Smooth muscle cell of the umbilical artery (primary cell): ENCODE results near the gene CCDC121. TPM values are rescaled to one million over a fixed set of nuclear protein-coding genes. Genes with fewer than 3 reads are reported as not detected.

Experiments
- total RNA-seq: library from RNA; depleted of rRNA; stranded (reverse); fragments of >200 nt; gene quantifications from 2 replicates; pipeline ENCODE4 v1.2.3, GENCODE V29; 2014

The CCDC121 gene, protein sequence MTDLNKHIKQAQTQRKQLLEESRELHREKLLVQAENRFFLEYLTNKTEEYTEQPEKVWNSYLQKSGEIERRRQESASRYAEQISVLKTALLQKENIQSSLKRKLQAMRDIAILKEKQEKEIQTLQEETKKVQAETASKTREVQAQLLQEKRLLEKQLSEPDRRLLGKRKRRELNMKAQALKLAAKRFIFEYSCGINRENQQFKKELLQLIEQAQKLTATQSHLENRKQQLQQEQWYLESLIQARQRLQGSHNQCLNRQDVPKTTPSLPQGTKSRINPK
- 0.83 and 1.8 TPM in 2 replicates for total RNA-seq

DNA sequence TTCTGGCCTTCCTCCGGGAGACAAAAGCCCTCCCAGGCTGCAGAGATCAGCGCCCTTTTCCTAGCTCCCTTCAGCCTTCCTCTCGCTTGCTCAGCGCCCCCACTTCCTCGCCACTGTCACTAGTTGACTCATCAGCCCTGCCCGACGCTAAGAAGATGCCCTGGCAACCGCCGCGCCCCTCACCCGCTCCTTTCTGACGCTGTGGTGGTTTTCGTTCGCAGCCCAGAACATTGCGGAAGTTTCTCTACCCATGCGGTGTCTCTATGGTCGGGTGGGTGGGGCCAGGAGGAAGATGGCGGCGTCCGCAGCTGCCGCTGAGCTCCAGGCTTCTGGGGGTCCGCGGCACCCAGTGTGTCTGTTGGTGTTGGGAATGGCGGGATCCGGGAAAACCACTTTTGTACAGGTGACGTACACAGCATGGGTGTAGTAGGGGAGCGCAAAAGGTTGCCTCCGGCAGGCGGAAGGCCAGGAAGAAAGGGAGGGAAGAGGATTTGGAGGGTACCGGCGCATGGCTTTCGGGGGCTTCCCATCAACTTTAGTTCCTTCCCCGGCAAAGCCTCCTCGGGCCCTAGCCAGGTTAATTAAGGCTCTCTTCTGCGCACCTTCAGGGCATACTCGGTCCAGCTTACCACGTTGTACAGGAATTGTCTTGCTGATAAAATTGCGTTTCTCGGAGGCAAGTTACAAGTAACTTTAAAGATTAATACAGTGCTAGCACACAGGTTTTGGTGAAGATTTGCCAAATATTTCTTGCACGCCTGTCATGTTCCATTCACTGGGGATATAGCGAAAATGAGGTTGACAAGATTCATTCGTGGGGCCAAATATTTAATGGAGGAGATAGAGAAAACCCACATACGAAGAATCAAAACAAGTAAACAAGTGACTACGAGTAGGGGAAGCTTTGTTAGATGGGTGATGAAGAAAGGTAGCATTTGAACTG, at the start of gene CCDC121, which contains the start of gene GPN1:
TSS of gene CCDC121 (minus strand) at position 246 of the 943 bp plus-strand sequence. CDS start 1,213 bp downstream, outside the sequence.
TSS of gene GPN1 (plus strand) at position 284 of the 943 bp plus-strand sequence. CDS start at position 293, 9 bp downstream.

DNA sequence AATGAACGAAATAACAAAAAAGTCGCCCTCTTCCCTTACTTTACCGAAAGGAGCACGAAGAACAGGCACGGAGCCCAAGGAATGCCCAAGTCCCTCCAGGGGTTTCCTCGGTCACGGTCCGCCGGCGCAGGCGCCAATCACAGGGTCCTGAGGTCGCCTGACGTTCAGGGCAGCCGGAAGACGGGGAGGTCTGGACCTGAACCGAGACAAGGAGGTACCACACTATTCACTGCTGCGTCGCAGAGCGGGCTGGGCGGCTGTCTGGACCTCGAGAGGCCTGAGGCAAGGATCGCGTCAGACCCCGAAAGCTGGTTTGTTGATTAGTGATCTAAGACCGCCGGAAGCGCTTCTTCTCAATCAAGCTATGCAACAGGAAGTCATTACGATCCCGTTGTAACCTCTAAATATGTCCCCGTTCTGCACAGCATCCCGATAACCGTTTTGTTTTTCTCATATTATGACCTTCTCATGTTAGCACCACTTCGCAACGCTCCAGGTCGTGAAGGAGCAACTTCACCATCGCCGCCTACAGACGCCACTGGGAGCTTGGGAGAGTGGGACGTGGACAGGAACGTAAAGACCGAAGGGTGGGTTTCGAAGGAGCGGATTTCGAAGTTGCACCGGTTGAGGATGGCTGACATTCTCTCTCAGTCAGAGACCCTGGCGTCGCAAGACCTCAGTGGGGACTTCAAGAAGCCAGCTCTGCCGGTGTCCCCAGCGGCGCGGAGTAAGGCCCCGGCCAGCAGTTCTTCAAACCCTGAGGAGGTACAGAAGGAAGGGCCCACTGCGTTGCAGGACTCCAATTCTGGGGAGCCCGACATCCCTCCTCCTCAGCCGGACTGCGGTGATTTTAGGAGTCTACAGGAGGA, 34.7 kb upstream of the CCDC121 start, which contains the start of the genes SLC4A1AP and SUPT7L:
TSS of gene SLC4A1AP (plus strand) at position 605 of the 869 bp plus-strand sequence. CDS start at position 631, 26 bp downstream.
TSS of gene SUPT7L (minus strand) at position 330 of the 869 bp plus-strand sequence. CDS start 1,422 bp downstream, outside the sequence.

DNA sequence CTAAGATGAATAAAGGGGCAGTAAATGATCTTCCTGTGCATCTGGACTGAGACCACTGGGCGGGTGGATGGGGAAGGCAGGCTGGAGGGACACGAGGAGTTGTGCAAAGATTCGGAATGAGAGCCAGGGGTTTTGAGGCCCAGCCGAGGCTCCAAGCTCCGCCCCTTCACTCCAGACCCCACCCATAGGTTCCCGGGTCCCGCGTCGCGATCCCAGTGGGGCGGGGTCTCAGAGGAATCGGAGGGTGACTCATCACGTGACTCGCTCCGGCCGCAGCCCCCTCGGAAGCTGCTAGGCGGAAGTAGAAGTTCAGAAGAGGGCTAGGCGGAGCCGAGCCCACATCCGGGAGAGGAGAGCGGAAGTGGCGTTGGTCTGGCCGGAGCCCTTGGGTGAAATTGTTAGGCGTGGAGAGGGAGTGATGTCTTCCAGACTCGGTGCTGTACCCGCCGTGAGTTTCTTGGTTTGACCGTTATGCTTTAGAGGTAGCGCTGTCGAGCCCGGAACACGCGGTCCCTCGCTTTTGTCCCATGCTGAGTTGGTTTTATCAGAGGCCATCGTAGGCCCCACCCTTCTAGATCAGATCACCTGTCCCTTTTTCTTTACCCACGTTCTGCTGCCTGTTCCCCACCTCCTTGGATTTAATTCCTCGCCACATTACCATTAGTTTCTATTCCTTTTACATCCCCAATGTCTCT, 46.0 kb downstream of the CCDC121 start, which contains the start of gene ZNF512:
TSS of gene ZNF512 (plus strand) at position 348 of the 695 bp plus-strand sequence. CDS start at position 419, 71 bp downstream.

Other genes with a start within 250 kb of the CCDC121 start
- gene ZNF513, start 248.3 kb downstream of the CCDC121 start, total RNA-seq: 9.8 and 11.6 TPM in 2 replicates
- 56.4 and 77.7 TPM in 2 replicates for gene PPM1G, start 219.4 kb downstream of the CCDC121 start, total RNA-seq
- 104 and 112 TPM in 2 replicates for gene NRBP1, start 200.4 kb downstream of the CCDC121 start, total RNA-seq
- gene KRTCAP3, start 186.6 kb downstream of the CCDC121 start, total RNA-seq: not detected in 2 replicates
- gene IFT172, start 139.3 kb downstream of the CCDC121 start, total RNA-seq: 35.2 and 43.1 TPM in 2 replicates
- 10.7 and 17.3 TPM in 2 replicates for gene FNDC4, start 133.8 kb downstream of the CCDC121 start, total RNA-seq
- 0.51 and 0.89 TPM in 2 replicates for gene GCKR, start 132.2 kb downstream of the CCDC121 start, total RNA-seq
- 19.3 and 38.0 TPM in 2 replicates for gene ZNF512, start 46.0 kb downstream of the CCDC121 start, total RNA-seq
- 26.4 and 40.8 TPM in 2 replicates for gene GPN1, start within 50 bp of the CCDC121 start, total RNA-seq
- gene SUPT7L, start 34.6 kb upstream of the CCDC121 start, total RNA-seq: 17.0 and 25.2 TPM in 2 replicates
- gene SLC4A1AP, start 34.9 kb upstream of the CCDC121 start, total RNA-seq: 29.7 and 30.5 TPM in 2 replicates
- gene MRPL33, start 142.7 kb upstream of the CCDC121 start, total RNA-seq: 73.6 and 75.2 TPM in 2 replicates